Tibial artery (tissue), 4 donors: Measurements from ENCODE around the gene CAMKMT.
"Not testable (repeated sequence)": the region's sequence is repeated elsewhere in the genome, so short reads cannot be mapped to it uniquely, and the experiment has no call there.

ENCODE experiments used
- DNase-seq, 2 donors: peaks; one replicate each; pipeline ENCODE4 v3.0.0-alpha.2; 2019
- H3K27ac ChIP-seq, 2 donors: fragments of 200-600 bp; sonication (generic) in 1 of 2; 1 replicate in 1 of 2; 2 replicates in 1 of 2; pipeline ENCODE4 v1.5.1; 2018 to 2019; ENCODE audit warnings: mild to moderate bottlenecking in 1 of 2
- H3K27me3 ChIP-seq, 2 donors: fragments of 200-600 bp; sonication (generic) in 1 of 2; one replicate each; pipeline versions ENCODE4 v1.5.1 to v1.6.0; 2016 to 2019
- H3K36me3 ChIP-seq, 3 donors: fragments of 200-600 bp; sonication (generic) in 2 of 3; one replicate each; pipeline ENCODE4 v1.5.1; 2016 to 2019; ENCODE audit warnings: mild to moderate bottlenecking in 2 of 3
- H3K4me1 ChIP-seq, 4 donors: fragments of 200-600 bp; sonication (generic) in 2 of 4; 1 replicate in 3 of 4; 2 replicates in 1 of 4; pipeline ENCODE4 v1.5.1; 2016 to 2019
- H3K4me3 ChIP-seq, 2 donors: fragments of 200-600 bp; sonication (generic) in 1 of 2; 1 replicate in 1 of 2; 2 replicates in 1 of 2; pipeline ENCODE4 v1.5.1; 2018 to 2019; ENCODE audit warnings: mild to moderate bottlenecking in 2 of 2
- H3K9me3 ChIP-seq, 3 donors: fragments of 200-600 bp; sonication (generic) in 1 of 3; one replicate each; pipeline ENCODE4 v1.5.1; 2016 to 2019
- CTCF ChIP-seq, 2 experiments: fragments of 200-600 bp in 1 of 2; fragments of 450-650 bp in 1 of 2; IDR thresholded peaks; one replicate each; pipeline ENCODE4 v1.5.1; 2017 to 2019; ENCODE audit warnings: antibody characterized with exemption in 2 of 2, mild to moderate bottlenecking in 1 of 2, moderate library complexity in 1 of 2
- intact Hi-C: fragments of 100-400 bp; cut with DNase I; formaldehyde crosslinking; loops from one replicate; pipeline ENCODE4 v1.15.0; 2023; ENCODE audit warnings: low total_unique reads

The CAMKMT gene

GRCh38 chr2:44496130-44496529 is 134.4 kb downstream of the CAMKMT start:
- H3K4me3 ChIP-seq, result no peak overlapping the region
- no peak for TF ChIP-seq CTCF (IDR thresholded peaks at IDR 0.05)
- no peaks in the 10 kb centered on the region for H3K36me3 ChIP-seq
- intact Hi-C loops, result no loop called here
- no peaks in the 10 kb centered on the region for H3K9me3 ChIP-seq
- no peak for DNase-seq
- H3K27ac ChIP-seq, result no peak overlapping the region
- H3K27me3 ChIP-seq, result no peaks in the 10 kb centered on the region
- H3K4me1 ChIP-seq, result no peaks in the 10 kb centered on the region

GRCh38 chr2:44498551-44498950 is 136.8 kb downstream of the CAMKMT start:
- H3K9me3 ChIP-seq, result no peaks in the 10 kb centered on the region
- no peak for TF ChIP-seq CTCF (IDR thresholded peaks at IDR 0.05)
- no peaks in the 10 kb centered on the region for H3K36me3 ChIP-seq
- H3K4me1 ChIP-seq, result no peaks in the 10 kb centered on the region
- no peak for DNase-seq
- intact Hi-C loops, result no loop called here
- no peaks in the 10 kb centered on the region for H3K27me3 ChIP-seq
- H3K4me3 ChIP-seq, result no peak overlapping the region
- H3K27ac ChIP-seq, result no peak overlapping the region

GRCh38 chr2:44505664-44506063 is 143.9 kb downstream of the CAMKMT start:
- H3K9me3 ChIP-seq, H3K27ac ChIP-seq, DNase-seq, H3K36me3 ChIP-seq, H3K27me3 ChIP-seq, intact Hi-C loops, H3K4me3 ChIP-seq, H3K4me1 ChIP-seq: not testable (repeated sequence)

GRCh38 chr2:44510246-44510645 is 148.5 kb downstream of the CAMKMT start:
- intact Hi-C loops, result no loop called here
- TF ChIP-seq CTCF (IDR thresholded peaks at IDR 0.05), result no peak

GRCh38 chr2:44515416-44515815 is 153.7 kb downstream of the CAMKMT start:
- no peaks in the 10 kb centered on the region for H3K36me3 ChIP-seq
- no peaks in the 10 kb centered on the region for H3K4me1 ChIP-seq
- intact Hi-C loops, result no loop called here
- no peak for TF ChIP-seq CTCF (IDR thresholded peaks at IDR 0.05)
- no peak for DNase-seq
- H3K9me3 ChIP-seq, result no peaks in the 10 kb centered on the region
- no peak overlapping the region for H3K27ac ChIP-seq
- no peaks in the 10 kb centered on the region for H3K27me3 ChIP-seq
- no peak overlapping the region for H3K4me3 ChIP-seq

More at GRCh38 chr2:44510246-44510645, 148.5 kb downstream of the CAMKMT start:
- Histone ChIP-seq H3K27ac (no peak overlapping the region), H3K4me1 (no peaks in the 10 kb centered on the region), H3K4me3 (no peak overlapping the region), H3K36me3 (no peaks in the 10 kb centered on the region), H3K27me3 (no peaks in the 10 kb centered on the region), H3K9me3 (no peaks in the 10 kb centered on the region)
- DNase-seq, result no peak

GRCh38 chr2:44519026-44519425 is 157.3 kb downstream of the CAMKMT start:
- H3K4me3 ChIP-seq, result no peak overlapping the region
- no peaks in the 10 kb centered on the region for H3K27me3 ChIP-seq
- no peaks in the 10 kb centered on the region for H3K4me1 ChIP-seq
- no peak for TF ChIP-seq CTCF (IDR thresholded peaks at IDR 0.05)
- H3K9me3 ChIP-seq, result peaks cover 0 to 20% (median 13%) of the 10 kb centered on the region in 3 donors
- no peak for DNase-seq
- H3K27ac ChIP-seq, result no peak overlapping the region
- intact Hi-C loops, result no loop called here
- peaks cover 0 to 8% (median 5%) of the 10 kb centered on the region in 3 donors for H3K36me3 ChIP-seq
